ENCODE measurements around the gene AMPD3.

DNA sequence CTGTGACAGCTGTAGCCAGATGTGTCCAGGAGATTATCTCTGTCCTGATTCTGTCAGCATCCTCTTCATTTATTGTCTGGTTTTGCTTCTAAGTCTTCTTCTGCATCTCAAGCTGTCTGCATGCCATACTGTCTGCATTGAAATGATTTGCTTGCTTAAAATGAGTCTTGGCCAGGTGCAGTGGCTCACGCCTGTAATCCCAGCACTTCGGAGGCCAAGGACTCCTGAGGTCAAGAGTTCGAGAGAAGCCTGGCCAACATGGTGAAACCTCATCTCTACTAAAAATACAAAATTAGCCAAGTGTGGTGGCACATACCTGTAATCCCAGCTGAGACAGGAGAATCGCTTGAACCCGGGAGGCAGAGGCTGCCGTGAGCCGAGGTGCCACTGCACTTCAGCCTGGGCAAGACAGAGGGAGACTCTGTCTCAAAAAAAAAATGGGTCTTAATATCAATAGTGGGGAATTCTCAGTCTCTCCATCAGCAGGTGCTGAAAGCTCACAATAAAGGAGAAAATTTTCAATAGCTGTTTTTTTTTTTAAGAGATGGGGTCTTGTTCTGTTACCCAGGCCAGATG is 39.2 kb upstream of the AMPD3 start:
- TF ChIP-seq, protein P1, sequence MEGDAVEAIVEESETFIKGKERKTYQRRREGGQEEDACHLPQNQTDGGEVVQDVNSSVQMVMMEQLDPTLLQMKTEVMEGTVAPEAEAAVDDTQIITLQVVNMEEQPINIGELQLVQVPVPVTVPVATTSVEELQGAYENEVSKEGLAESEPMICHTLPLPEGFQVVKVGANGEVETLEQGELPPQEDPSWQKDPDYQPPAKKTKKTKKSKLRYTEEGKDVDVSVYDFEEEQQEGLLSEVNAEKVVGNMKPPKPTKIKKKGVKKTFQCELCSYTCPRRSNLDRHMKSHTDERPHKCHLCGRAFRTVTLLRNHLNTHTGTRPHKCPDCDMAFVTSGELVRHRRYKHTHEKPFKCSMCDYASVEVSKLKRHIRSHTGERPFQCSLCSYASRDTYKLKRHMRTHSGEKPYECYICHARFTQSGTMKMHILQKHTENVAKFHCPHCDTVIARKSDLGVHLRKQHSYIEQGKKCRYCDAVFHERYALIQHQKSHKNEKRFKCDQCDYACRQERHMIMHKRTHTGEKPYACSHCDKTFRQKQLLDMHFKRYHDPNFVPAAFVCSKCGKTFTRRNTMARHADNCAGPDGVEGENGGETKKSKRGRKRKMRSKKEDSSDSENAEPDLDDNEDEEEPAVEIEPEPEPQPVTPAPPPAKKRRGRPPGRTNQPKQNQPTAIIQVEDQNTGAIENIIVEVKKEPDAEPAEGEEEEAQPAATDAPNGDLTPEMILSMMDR (IDR thresholded peaks at IDR 0.05 in 4 of 5, conservative IDR thresholded peaks at IDR 0.05 in 1 of 5) = peak in 3 of 5 experiments; percentile 32 to 34 (median 32)
- TF ChIP-seq POLR2A (IDR thresholded peaks at IDR 0.05) = no peak
